Immature natural killer cell (primary cell): ENCODE data around the gene ZNF184. TPM values are rescaled to one million over a fixed set of nuclear protein-coding genes. Genes with fewer than 3 reads are reported as not detected.

Source experiments
- DNase-seq, 3 donors: peaks; one replicate each; pipeline ENCODE4 v3.0.0; 2022; ENCODE audit warnings: mixed read lengths in 1 of 3
- H3K27ac Mint-ChIP-seq, 6 donors: one replicate each; pipeline ENCODE4 v1.8.0; 2020; ENCODE audit warnings: mixed read lengths in 6 of 6, mild to moderate bottlenecking in 5 of 6, inconsistent platforms in 4 of 6, moderate library complexity in 3 of 6
- H3K27me3 Mint-ChIP-seq, 3 donors: one replicate each; pipeline ENCODE4 v1.8.0; 2020 to 2021; ENCODE audit warnings: low read depth in 3 of 3, mild to moderate bottlenecking in 3 of 3, mixed read lengths in 3 of 3, moderate library complexity in 3 of 3, inconsistent platforms in 1 of 3
- H3K36me3 Mint-ChIP-seq, 3 donors: one replicate each; pipeline ENCODE4 v1.8.0; 2020; ENCODE audit warnings: mixed read lengths in 3 of 3, inconsistent platforms in 2 of 3, mild to moderate bottlenecking in 2 of 3
- H3K4me1 Mint-ChIP-seq, 2 donors: one replicate each; pipeline ENCODE4 v1.8.0; 2020; ENCODE audit warnings: inconsistent platforms in 2 of 2, mild to moderate bottlenecking in 2 of 2, mixed read lengths in 2 of 2, moderate library complexity in 1 of 2
- H3K4me3 Mint-ChIP-seq, 5 donors: one replicate each; pipeline ENCODE4 v1.8.0; 2020; ENCODE audit warnings: mild to moderate bottlenecking in 5 of 5, mixed read lengths in 5 of 5, inconsistent platforms in 3 of 5, moderate library complexity in 3 of 5
- H3K9me3 Mint-ChIP-seq, 6 donors: one replicate each; pipeline ENCODE4 v1.8.0; 2020; ENCODE audit warnings: mild to moderate bottlenecking in 6 of 6, mixed read lengths in 6 of 6, inconsistent platforms in 4 of 6, moderate library complexity in 3 of 6
- polyA plus RNA-seq, 3 donors: library from polyadenylated mRNA; unstranded; fragments of 300-500 nt; fragmentation: Illumina TruSeq; gene quantifications; one replicate each; pipeline ENCODE4 v1.2.3, GENCODE V29; 2021

Gene ZNF184
- 10 to 100 TPM in 1 of 3 donors, 1 to 10 TPM in 2; 5.4 to 11.3 (median 6.6) TPM for polyA plus RNA-seq

DNA sequence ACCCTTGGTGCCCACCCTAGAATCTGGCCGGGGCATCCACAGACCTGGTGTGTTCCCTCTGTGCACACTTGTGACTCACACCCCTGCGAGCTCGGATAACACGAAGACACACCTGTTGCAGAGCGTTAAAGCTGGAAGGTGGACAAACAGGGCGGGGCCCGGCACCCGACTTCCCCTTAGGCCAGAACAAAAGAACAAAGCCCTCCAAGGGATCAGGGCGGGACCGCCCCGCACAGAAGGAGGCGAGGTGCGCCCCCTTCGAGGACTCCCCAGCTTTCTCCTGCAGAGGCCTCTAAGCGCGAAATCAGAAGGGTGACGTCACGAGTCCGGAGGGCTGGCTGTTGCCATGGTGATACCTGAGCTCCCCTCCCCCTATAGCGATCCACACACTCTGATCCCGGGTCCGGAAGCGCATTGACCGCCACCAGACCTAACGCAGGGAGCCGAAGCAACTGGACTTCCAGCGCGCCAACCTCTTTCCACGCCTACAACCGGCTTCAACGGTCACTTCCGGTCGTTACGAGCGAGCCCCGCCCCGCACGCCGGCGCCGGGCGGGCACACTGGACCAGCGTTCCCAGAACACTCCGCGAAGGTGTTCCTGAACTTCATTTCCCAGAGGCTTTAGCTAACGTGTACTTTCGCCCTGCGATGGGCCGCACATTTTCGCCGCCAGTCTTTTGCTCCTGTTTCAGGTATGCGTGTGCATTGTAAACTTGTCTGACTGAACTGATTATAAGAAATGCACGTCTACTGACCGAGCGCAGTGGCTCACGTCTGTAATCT, at the start of gene ZNF184:
ZNF184 (minus strand) TSS at position 489 of the 784 bp plus-strand sequence. CDS start 811 bp downstream, outside the sequence.
- H3K9me3 Mint-ChIP-seq = no peaks in the 10 kb centered on the region
- peak; percentile 90 to 92 (median 91) for DNase-seq
- peak within 1 kb of the TSS; percentile 94 to 99 (median 99) for H3K4me3 Mint-ChIP-seq
- H3K4me1 Mint-ChIP-seq = peaks cover 49 to 56% of the 10 kb centered on the region in 2 donors
- peak within 1 kb of the TSS; percentile 89 to 99 (median 96) for H3K27ac Mint-ChIP-seq
- peaks cover 14 to 15% (median 14%) of the 10 kb centered on the region in 3 donors for H3K27me3 Mint-ChIP-seq
- H3K36me3 Mint-ChIP-seq = peaks cover 8 to 27% (median 10%) of the 10 kb centered on the region in 3 donors

DNA sequence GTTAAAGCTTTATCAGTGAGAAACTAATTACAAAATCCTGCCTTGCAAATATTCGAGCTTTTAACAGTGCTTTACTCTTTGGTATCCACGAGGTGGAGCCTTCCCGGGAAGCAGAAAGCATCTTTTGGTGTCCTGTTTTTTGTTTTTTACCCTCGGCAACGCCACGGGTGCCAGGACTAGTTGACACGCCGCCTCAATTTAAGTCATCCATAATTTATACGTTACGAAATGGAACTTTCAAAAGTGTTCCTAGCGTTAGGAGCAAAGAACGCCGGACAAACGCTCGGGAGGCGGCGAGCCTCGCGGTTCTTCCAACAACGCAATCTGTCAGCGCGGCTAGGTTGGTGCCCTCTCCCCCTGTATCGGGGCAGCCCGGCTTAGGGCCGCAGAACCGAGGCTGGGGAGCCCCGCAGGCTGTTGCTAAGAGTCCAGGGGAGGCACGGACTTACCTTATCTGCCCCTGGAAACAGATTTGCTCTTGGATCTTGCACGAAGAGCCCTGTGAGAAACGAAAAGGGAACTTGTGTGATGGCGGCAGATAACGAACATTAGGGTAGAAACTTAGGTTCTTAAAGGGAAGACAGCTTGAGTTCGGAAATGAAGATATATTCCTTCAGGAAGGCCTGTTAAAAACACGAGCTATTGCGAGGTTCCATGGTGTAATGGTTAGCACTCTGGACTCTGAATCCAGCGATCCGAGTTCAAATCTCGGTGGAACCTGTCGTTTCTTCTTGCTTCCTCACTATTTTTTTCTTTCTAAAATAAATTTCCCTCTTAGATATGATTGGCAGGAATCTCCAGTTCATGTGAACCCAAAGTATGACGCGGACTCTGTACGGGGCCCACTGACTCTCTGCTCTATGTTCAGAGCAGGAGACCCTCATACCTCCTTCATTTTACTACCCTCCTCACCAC, 46.2 kb upstream of the ZNF184 start:
- Mint-ChIP-seq H3K4me1 (peaks cover 15 to 20% of the 10 kb centered on the region in 2 donors), H3K27me3 (peaks cover 9 to 27% (median 18%) of the 10 kb centered on the region in 3 donors), H3K27ac (peak overlapping the region; percentile 27 to 90 (median 80)), H3K36me3 (no peaks in the 10 kb centered on the region), H3K4me3 (peak overlapping the region; percentile 85 to 95 (median 90)), H3K9me3 (no peaks in the 10 kb centered on the region)
- DNase-seq = peak; percentile 53 to 73 (median 63)

DNA sequence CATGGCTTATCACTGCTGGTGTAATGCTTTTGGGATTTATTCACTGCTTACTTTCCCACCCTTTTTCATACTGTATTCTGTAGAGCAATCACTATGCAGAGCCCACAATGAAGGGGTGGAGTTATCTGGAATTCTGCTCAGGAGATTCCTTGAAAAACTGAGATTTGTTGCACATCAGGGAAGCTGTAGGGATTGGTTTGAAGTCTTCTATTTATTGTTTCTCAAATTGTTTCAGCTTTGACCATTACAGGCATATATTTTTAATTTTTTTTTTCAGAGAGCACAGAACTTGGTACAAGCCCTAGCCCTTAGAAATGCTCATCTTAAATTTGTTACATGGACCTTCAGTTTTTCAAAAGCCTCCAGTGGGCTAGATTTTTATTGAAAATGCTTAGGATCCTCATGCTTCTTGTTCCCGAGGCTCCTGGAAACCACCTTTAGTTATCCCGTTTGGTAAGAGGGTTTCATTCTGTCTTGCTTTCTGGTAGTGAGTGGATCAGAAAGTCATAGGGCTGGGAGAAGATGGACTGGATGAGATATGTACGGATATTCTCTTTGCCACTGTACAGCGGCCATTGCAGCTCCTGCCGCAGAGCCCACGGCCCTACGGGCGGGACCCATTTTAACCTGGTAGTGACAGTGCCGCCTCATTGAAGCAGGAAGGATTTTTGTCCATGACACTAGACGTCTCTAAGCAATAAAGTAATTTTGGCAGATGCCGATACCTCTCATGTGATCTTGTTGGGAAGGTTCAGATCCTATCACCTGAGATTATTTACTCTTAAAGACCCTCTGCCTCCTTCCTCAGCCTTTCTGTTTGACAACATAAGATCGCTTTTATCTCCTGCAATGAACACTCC, 45.3 kb upstream of the ZNF184 start:
- no peaks in the 10 kb centered on the region for H3K9me3 Mint-ChIP-seq
- peaks cover 13 to 33% (median 15%) of the 10 kb centered on the region in 3 donors for H3K27me3 Mint-ChIP-seq
- no peak for DNase-seq
- H3K27ac Mint-ChIP-seq = peak overlapping the region; percentile 25 to 90 (median 72)
- no peaks in the 10 kb centered on the region for H3K36me3 Mint-ChIP-seq
- H3K4me1 Mint-ChIP-seq = peaks cover 15 to 20% of the 10 kb centered on the region in 2 donors
- H3K4me3 Mint-ChIP-seq = peak overlapping the region; percentile 85 to 95 (median 90)

- peaks cover 15 to 20% of the 10 kb centered on the region in 2 donors for H3K4me1 Mint-ChIP-seq
- H3K27ac Mint-ChIP-seq = no peak overlapping the region
- H3K4me3 Mint-ChIP-seq = peak overlapping the region in 1 of 5 donors; percentile 43
- no peaks in the 10 kb centered on the region for H3K36me3 Mint-ChIP-seq
- DNase-seq = no peak
- no peaks in the 10 kb centered on the region for H3K9me3 Mint-ChIP-seq
- peaks cover 11 to 34% (median 18%) of the 10 kb centered on the region in 3 donors for H3K27me3 Mint-ChIP-seq
Measured at GRCh38 chr6:27517238-27517637, 44.3 kb upstream of the ZNF184 start.

DNA sequence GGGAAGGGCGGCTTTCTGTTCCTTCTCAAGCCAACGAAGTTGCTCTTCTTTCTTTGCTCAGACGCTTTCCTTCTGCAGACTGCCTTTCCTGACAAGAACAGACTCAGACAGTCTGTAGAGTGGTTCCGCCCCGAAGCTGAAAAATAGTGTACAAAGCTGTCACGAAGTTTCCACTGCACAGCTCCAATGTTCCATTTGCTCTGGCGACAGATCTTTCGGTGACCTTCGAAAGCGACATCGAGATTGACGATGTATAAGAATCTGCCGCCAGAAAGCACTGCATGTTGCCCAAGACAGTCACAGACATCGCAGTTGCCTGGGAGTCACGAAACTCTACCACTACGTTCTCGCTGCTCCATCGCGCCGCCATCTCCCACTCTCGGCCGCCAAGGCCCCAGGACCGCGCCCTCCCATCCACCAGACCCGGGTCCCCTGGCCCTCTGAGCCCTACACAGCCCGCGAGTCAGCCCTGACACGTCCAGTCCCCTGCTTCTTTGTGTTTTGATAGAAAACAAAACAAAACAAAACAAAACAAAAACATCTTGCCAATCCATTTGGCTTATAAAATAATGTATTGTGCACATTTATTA, 42.1 kb upstream of the ZNF184 start:
- Mint-ChIP-seq H3K4me1 (peaks cover 15 to 20% of the 10 kb centered on the region in 2 donors), H3K27me3 (peaks cover 16 to 52% (median 19%) of the 10 kb centered on the region in 3 donors), H3K4me3 (peak overlapping the region in 1 of 5 donors; percentile 28), H3K27ac (no peak overlapping the region), H3K9me3 (no peaks in the 10 kb centered on the region), H3K36me3 (no peaks in the 10 kb centered on the region)
- no peak for DNase-seq

- H3K4me3 Mint-ChIP-seq = no peak overlapping the region
- H3K9me3 Mint-ChIP-seq = no peaks in the 10 kb centered on the region
- peaks cover 10 to 49% (median 17%) of the 10 kb centered on the region in 3 donors for H3K27me3 Mint-ChIP-seq
- no peak for DNase-seq
- H3K4me1 Mint-ChIP-seq = no peaks in the 10 kb centered on the region
- no peaks in the 10 kb centered on the region for H3K36me3 Mint-ChIP-seq
- H3K27ac Mint-ChIP-seq = no peak overlapping the region
Measured at GRCh38 chr6:27512525-27512924, 39.6 kb upstream of the ZNF184 start.

- DNase-seq = no peak
- Mint-ChIP-seq H3K27ac (peak overlapping the region in 1 of 6 donors; percentile 29), H3K36me3 (no peaks in the 10 kb centered on the region), H3K9me3 (peaks cover 0 to 2% (median 0%) of the 10 kb centered on the region in 6 donors), H3K4me3 (no peak overlapping the region), H3K27me3 (peaks cover 16 to 54% (median 22%) of the 10 kb centered on the region in 3 donors), H3K4me1 (peaks cover 18 to 30% of the 10 kb centered on the region in 2 donors)
Measured at GRCh38 chr6:27507041-27507956, 34.4 kb upstream of the ZNF184 start.

- no peaks in the 10 kb centered on the region for H3K36me3 Mint-ChIP-seq
- H3K9me3 Mint-ChIP-seq = peaks cover 0 to 2% (median 0%) of the 10 kb centered on the region in 6 donors
- peaks cover 19 to 44% (median 19%) of the 10 kb centered on the region in 3 donors for H3K27me3 Mint-ChIP-seq
- peak; percentile 18 to 44 (median 24) for DNase-seq
- peak overlapping the region in 4 of 6 donors; percentile 4 to 77 (median 27) for H3K27ac Mint-ChIP-seq
- H3K4me3 Mint-ChIP-seq = no peak overlapping the region
- peaks cover 21 to 39% of the 10 kb centered on the region in 2 donors for H3K4me1 Mint-ChIP-seq
Measured at GRCh38 chr6:27505209-27506027, 32.5 kb upstream of the ZNF184 start.

GRCh38 chr6:27503436-27504030, 30.6 kb upstream of the ZNF184 start:
- Mint-ChIP-seq H3K27ac (peak overlapping the region; percentile 33 to 95 (median 85)), H3K9me3 (peaks cover 0 to 2% (median 0%) of the 10 kb centered on the region in 6 donors), H3K4me3 (peak overlapping the region; percentile 87 to 97 (median 91)), H3K36me3 (no peaks in the 10 kb centered on the region), H3K27me3 (peaks cover 23 to 39% (median 26%) of the 10 kb centered on the region in 3 donors), H3K4me1 (peaks cover 21 to 39% of the 10 kb centered on the region in 2 donors)
- DNase-seq = peak; percentile 77 to 86 (median 78)

- H3K27me3 Mint-ChIP-seq = peaks cover 25 to 43% (median 26%) of the 10 kb centered on the region in 3 donors
Measured at GRCh38 chr6:27502508-27503435, 29.9 kb upstream of the ZNF184 start.

More at GRCh38 chr6:27502508-27503435, 29.9 kb upstream of the ZNF184 start:
- Mint-ChIP-seq H3K36me3 (no peaks in the 10 kb centered on the region), H3K27ac (peak overlapping the region; percentile 33 to 95 (median 85)), H3K4me3 (peak overlapping the region; percentile 87 to 97 (median 91)), H3K4me1 (peaks cover 21 to 39% of the 10 kb centered on the region in 2 donors), H3K9me3 (peaks cover 0 to 2% (median 0%) of the 10 kb centered on the region in 6 donors)
- peak; percentile 43 to 77 (median 65) for DNase-seq
